ENCODE data around the gene CARF.

Gene CARF

DNA sequence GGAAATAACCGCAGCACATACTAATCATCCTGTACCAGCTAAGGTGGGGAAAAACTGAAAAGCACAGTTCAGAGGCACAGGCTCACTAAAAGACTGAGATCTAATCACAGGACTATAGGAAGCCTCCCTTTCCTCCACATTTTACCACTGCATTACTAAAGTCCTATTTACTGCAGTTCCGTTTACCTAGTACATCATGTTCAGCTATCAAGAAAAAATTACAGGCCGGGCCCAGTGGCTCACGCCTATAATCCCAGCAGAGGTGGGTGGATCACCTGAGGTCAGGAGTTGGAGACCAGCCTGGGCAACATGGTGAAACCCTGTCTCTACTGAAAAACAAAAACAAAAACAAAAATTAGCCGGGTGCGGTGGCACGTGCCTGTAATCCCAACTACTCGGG is 91.6 kb downstream of the CARF start:
- TF ChIP-seq, protein P1, sequence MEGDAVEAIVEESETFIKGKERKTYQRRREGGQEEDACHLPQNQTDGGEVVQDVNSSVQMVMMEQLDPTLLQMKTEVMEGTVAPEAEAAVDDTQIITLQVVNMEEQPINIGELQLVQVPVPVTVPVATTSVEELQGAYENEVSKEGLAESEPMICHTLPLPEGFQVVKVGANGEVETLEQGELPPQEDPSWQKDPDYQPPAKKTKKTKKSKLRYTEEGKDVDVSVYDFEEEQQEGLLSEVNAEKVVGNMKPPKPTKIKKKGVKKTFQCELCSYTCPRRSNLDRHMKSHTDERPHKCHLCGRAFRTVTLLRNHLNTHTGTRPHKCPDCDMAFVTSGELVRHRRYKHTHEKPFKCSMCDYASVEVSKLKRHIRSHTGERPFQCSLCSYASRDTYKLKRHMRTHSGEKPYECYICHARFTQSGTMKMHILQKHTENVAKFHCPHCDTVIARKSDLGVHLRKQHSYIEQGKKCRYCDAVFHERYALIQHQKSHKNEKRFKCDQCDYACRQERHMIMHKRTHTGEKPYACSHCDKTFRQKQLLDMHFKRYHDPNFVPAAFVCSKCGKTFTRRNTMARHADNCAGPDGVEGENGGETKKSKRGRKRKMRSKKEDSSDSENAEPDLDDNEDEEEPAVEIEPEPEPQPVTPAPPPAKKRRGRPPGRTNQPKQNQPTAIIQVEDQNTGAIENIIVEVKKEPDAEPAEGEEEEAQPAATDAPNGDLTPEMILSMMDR (IDR thresholded peaks at IDR 0.05): no peak
- no peak for DNase-seq
- Mint-ChIP-seq H3K36me3 (ENCODE audit: low read depth) (peaks cover 2% of the 10 kb centered on the region), H3K4me1 (no peaks in the 10 kb centered on the region), H3K27ac (peak overlapping the region; percentile 73), H3K9me3 (peaks cover 2% of the 10 kb centered on the region), H3K4me3 (no peak overlapping the region), H3K27me3 (ENCODE audit: low read depth, poor library complexity) (peaks cover 4% of the 10 kb centered on the region)

DNA sequence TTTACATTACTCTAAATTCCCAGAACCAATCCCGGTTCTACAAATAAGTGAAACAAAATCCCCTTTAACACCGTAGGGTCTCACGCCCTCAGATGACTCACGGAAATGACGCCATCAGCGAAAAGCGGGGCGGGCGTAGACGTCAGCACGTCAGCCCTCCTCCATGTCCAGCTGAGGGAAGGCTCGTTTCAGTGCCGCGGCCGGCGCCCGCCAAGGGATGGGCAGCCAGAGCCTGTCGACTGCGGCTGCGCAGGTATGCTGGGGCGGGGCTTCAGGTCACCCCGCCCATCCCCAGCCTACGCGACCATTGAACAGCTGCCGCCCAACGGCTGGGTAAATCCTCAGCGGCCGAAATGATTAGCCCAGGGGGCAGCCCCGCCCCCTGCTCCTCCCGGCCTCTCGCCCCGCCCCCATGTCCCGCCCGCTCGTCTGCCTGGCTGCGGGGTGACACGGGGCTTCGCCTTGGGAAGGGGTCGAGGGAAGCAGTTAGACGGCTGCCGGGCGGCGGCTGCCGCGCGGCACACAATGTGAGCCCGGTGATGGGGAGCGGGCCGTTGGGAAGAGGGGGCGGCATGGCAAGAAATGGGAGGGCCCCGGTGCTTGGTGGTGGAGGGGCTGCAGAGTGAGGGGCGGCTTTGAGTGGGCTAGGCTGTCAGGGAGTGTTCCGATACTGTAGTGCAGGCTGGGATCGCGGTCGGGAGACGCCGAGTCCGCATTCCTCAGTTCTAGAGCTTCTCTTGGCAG is 102.6 kb downstream of the CARF start, which contains the start of gene NBEAL1:
TSS of gene NBEAL1 (plus strand) at position 420 of the 744 bp plus-strand sequence. CDS start 1,510 bp downstream, outside the sequence.
- H3K9me3 Mint-ChIP-seq: no peaks in the 10 kb centered on the region
- H3K27me3 Mint-ChIP-seq (ENCODE audit: low read depth, poor library complexity): peaks cover 7% of the 10 kb centered on the region
- H3K4me1 Mint-ChIP-seq: peaks cover 45% of the 10 kb centered on the region
- peak; percentile 99 for DNase-seq
- TF ChIP-seq, protein P1 (IDR thresholded peaks at IDR 0.05): no peak
- H3K4me3 Mint-ChIP-seq: peak within 1 kb of the TSS; percentile 95
- H3K27ac Mint-ChIP-seq: peak within 1 kb of the TSS; percentile 99
- no peaks in the 10 kb centered on the region for H3K36me3 Mint-ChIP-seq (ENCODE audit: low read depth)

DNA sequence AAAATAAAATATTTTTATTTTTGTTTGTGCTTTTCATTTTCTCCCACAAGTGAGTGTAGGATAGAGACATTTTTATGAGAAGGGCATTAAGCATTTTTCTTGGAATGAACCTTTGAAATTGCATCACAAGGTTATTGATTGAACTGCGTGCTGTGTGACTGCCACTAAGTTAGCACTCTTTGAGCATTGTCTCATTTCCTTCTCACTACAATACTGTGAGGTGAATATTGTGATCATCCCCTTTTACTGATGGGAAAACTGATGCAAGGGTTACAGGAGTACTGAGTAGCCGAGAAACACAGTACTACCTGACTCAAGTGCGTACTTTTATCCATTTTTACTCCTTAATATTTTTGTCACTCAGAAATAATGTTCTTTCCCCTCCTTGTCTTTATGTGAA is 104.6 kb downstream of the CARF start:
- no peak for DNase-seq
- Mint-ChIP-seq H3K4me3 (peak overlapping the region; percentile 70), H3K27ac (no peak overlapping the region), H3K9me3 (no peaks in the 10 kb centered on the region), H3K4me1 (peaks cover 46% of the 10 kb centered on the region), H3K27me3 (ENCODE audit: low read depth, poor library complexity) (peaks cover 3% of the 10 kb centered on the region), H3K36me3 (ENCODE audit: low read depth) (no peaks in the 10 kb centered on the region)
- TF ChIP-seq, protein P1 (IDR thresholded peaks at IDR 0.05): no peak

DNA sequence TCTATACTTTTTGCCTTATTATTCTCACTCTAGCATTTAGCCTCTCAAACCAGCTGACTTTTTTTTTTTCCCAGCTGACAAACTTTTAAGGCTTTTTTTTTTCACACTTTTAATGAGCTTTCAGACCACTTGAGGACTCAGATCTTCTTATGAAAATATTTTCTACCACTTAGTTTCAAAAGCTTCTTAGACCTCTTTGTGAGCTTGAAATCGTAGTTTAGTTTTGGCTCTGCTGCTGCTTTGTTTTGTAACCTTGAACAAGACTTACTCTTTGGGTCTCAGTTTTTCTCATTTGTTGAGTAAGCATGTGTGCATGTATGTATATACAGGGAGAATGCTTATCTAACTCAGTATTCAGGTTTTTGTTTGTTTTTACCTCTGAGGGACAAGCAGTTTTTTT is 106.1 kb downstream of the CARF start:
- Mint-ChIP-seq H3K4me3 (peak overlapping the region; percentile 77), H3K27ac (no peak overlapping the region), H3K27me3 (ENCODE audit: low read depth, poor library complexity) (peaks cover 3% of the 10 kb centered on the region), H3K36me3 (ENCODE audit: low read depth) (no peaks in the 10 kb centered on the region), H3K9me3 (no peaks in the 10 kb centered on the region), H3K4me1 (peaks cover 46% of the 10 kb centered on the region)
- TF ChIP-seq, protein P1 (IDR thresholded peaks at IDR 0.05): no peak
- DNase-seq: no peak

DNA sequence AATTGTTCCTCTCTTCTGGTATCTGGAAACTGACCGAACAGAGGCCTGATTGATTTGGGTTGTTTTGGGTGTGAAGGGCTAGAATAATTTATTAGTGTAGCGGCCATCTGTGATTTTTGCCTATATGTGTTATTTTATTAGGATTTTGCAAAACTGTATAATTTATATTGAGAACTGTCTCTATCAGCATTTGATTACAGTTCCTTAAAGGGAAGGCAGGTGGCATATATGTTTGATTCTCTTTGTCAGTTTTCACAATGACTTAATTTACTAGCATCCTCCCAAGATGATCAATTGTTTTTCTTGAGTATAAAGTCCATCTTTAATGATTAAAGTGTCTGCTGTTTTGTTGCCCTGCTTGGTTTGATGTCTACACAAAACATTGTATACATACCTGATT is 107.1 kb downstream of the CARF start:
- TF ChIP-seq, protein P1 (IDR thresholded peaks at IDR 0.05): no peak
- Mint-ChIP-seq H3K27me3 (ENCODE audit: low read depth, poor library complexity) (no peaks in the 10 kb centered on the region), H3K4me3 (peak overlapping the region; percentile 77), H3K4me1 (peaks cover 41% of the 10 kb centered on the region), H3K27ac (no peak overlapping the region), H3K9me3 (no peaks in the 10 kb centered on the region), H3K36me3 (ENCODE audit: low read depth) (peaks cover 6% of the 10 kb centered on the region)
- no peak for DNase-seq

DNA sequence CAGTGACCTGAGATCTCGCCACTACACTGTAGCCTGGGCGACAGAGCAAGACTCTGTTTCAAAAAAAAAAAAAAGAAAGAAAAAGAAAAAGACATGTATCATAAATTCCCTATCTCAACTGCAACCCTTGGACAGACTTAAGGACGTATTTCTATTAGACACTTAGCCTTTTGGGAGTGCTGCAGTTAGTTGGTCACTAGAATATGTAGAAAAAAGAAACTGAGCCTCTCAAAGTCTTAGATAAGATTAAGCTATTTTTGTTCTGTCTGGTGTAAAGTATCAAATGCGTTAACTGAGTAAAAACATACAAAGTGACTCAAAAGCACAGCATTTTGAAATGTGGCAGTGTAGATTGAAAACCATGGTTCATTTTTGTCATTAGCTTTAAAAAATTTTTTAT is 109.9 kb downstream of the CARF start:
- no peak overlapping the region for H3K4me3 Mint-ChIP-seq
- peaks cover 26% of the 10 kb centered on the region for H3K4me1 Mint-ChIP-seq
- no peak overlapping the region for H3K27ac Mint-ChIP-seq
- peaks cover 6% of the 10 kb centered on the region for H3K36me3 Mint-ChIP-seq (ENCODE audit: low read depth)
- DNase-seq: no peak
- H3K9me3 Mint-ChIP-seq: no peaks in the 10 kb centered on the region
- TF ChIP-seq, protein P1 (IDR thresholded peaks at IDR 0.05): no peak
- H3K27me3 Mint-ChIP-seq (ENCODE audit: low read depth, poor library complexity): no peaks in the 10 kb centered on the region

Measured in nephron progenitor cell (in vitro differentiated cells).